Neural cell (in vitro differentiated cells): ENCODE measurements around the gene CFB.

ENCODE experiments used
- EP300 ChIP-seq: fragments of 450-650 bp; conservative IDR thresholded peaks from 2 replicates; pipeline ENCODE4 v1.6.1; 2014; ENCODE audit warnings: antibody characterized with exemption, mild to moderate bottlenecking, moderate library complexity; ENCODE audit not compliant: poor library complexity, severe bottlenecking
- EZH2 ChIP-seq: fragments of 200-600, 300-800 bp; shearing (Covaris generic), sonication (generic); IDR thresholded peaks from 2 replicates; pipeline ENCODE4 v1.6.1; 2014; ENCODE audit warnings: antibody characterized with exemption, low read length, borderline replicate concordance, mild to moderate bottlenecking; ENCODE audit not compliant: insufficient read depth, poor library complexity, severe bottlenecking
- POLR2AphosphoS5 ChIP-seq: IDR thresholded peaks from 2 replicates; pipeline ENCODE4 v1.6.1; 2012
- REST ChIP-seq: IDR thresholded peaks from 2 replicates; pipeline ENCODE4 v1.6.1; 2012; ENCODE audit warnings: borderline replicate concordance
- TF ChIP-seq, protein P1 (sequence below): fragments of 450-650 bp; IDR thresholded peaks from 2 replicates; pipeline ENCODE4 v1.5.1; 2014; ENCODE audit warnings: antibody characterized with exemption, mild to moderate bottlenecking, moderate library complexity; ENCODE audit not compliant: poor library complexity, severe bottlenecking

DNA sequence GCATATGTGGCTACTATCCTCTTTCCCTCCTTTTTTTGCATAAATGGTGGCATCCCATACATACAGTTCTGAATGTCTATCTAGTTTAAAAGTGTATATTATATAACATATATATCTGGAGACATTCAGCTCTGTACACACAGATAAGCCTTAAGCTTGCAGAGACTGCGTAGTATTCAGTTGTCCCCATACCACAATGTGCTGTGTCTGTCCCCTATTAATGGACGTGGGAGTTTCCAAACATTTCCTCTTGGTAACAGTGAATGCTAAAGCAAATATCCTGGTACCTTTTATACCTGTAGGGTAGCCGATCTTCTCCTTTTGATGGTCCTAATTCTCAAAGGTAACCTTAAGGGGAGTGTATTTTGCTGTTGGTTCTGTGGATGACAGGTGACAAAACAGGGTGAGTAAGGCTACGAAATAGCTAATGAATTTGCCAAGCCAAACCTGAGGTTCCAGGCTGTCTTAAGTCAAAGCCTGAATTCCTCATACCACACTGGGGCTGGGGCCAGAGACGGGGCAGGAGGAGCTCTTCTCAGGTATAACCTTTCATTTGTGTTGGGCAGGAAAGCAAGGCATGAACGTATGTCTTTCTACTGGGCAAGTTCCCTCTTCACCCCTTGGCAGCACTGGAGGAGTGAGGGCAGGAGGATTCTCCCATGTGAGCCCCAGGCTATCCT, 26.1 kb upstream of the CFB start:
- TF ChIP-seq, protein P1, sequence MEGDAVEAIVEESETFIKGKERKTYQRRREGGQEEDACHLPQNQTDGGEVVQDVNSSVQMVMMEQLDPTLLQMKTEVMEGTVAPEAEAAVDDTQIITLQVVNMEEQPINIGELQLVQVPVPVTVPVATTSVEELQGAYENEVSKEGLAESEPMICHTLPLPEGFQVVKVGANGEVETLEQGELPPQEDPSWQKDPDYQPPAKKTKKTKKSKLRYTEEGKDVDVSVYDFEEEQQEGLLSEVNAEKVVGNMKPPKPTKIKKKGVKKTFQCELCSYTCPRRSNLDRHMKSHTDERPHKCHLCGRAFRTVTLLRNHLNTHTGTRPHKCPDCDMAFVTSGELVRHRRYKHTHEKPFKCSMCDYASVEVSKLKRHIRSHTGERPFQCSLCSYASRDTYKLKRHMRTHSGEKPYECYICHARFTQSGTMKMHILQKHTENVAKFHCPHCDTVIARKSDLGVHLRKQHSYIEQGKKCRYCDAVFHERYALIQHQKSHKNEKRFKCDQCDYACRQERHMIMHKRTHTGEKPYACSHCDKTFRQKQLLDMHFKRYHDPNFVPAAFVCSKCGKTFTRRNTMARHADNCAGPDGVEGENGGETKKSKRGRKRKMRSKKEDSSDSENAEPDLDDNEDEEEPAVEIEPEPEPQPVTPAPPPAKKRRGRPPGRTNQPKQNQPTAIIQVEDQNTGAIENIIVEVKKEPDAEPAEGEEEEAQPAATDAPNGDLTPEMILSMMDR: no peak
- TF ChIP-seq POLR2AphosphoS5: no peak
- TF ChIP-seq EP300: no peak
- TF ChIP-seq EZH2: no peak
- TF ChIP-seq REST: no peak
